Activated T-cell treated with anti-CD3 and anti-CD28 coated beads, Interleukin-2, amount 50 U/mL, for 1 hour (primary cell): ENCODE results near the gene SURF1.

ENCODE experiments used
- DNase-seq: peaks from one replicate; pipeline ENCODE4 v3.0.0-alpha.2; 2020

Gene SURF1

DNA sequence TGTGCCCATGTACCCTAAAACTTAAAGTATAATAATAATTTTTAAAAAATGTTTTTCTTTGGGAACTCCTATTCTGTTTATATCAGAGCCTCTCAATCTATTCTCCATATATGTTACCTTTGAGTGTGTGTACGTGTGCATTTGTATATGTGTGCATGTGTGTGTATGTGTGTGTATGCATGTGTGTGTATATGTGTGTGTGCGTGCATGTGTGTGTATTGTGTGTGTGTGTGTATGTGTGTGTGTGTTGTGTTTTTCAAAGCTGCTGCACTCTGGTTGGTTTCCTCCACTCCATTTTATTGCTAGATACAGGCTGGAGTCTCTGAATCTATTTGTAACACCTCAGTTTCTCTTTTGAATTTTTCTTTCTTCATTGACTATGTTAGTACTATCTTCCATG lies 40.3 kb downstream of the SURF1 start:
- no peak for DNase-seq

GRCh38 chr9:133309608-133310007 lies 46.7 kb downstream of the SURF1 start:
- no peak for DNase-seq

DNA sequence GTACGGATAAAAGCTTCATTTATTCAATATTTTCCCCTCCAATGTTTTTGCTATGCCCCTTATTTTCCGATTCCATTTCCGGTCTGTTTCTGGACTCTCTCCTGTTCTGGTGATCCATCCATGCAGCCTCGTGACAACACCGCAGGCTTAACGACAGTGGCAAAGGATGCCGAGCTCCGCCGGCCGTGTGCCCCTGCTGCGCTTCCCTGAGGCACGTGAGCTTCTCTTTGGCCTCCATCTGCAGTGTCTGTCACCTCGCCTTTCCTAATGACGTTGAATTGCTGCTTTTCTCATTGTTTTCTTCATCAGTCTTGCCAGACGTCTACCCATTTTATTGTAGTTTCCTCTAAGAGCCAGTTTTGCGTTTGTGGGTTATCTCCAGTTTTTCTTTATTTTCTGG lies 49.0 kb downstream of the SURF1 start:
- DNase-seq: no peak

DNA sequence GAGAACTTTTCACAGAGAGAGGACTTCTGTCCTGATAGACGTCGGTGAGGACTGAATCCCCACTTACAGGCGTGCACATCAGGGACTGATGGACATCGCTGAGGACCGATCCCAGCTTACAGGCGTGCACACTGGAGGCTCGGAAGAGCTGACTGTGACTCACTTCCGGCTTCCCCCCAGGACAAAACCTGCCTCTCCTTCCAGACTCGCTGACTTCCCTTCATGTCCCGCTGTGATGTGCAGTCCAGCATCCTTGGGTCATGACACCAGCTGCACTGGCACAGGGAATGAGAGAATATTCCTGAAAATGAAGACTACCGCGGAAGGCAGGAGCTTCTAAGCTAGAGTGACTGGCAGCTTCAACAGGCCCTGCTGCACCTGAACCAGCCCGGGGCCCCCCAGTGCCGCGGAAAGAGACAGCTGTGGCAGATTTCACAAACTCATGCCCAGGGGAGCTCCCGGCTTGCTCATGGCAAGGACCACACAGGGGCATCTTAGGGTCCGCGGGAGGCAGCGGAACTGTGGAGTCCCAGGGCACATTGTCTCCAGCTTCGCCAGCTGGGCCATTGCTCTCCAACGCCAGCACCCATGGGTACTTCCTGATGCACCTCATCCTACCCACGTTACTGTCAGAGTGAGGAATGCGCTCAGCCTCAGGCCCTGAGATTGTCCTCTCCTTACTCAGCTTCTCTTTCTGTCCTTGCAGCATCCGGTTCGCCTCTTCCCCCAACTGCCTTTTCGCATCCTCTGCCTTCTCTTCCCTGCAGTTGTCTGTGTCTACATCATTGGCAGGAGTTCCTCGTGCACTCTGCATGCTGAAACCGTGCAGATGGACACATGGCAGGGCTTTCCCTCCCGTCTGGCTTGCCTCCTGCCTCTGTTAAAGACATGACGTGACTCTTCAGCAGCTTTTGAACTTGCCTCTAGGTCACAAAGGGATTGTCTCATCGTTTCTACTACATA lies 49.8 kb downstream of the SURF1 start:
- no peak for DNase-seq

- no peak for DNase-seq
Measured at GRCh38 chr9:133305731-133306130, 50.6 kb downstream of the SURF1 start.

DNA sequence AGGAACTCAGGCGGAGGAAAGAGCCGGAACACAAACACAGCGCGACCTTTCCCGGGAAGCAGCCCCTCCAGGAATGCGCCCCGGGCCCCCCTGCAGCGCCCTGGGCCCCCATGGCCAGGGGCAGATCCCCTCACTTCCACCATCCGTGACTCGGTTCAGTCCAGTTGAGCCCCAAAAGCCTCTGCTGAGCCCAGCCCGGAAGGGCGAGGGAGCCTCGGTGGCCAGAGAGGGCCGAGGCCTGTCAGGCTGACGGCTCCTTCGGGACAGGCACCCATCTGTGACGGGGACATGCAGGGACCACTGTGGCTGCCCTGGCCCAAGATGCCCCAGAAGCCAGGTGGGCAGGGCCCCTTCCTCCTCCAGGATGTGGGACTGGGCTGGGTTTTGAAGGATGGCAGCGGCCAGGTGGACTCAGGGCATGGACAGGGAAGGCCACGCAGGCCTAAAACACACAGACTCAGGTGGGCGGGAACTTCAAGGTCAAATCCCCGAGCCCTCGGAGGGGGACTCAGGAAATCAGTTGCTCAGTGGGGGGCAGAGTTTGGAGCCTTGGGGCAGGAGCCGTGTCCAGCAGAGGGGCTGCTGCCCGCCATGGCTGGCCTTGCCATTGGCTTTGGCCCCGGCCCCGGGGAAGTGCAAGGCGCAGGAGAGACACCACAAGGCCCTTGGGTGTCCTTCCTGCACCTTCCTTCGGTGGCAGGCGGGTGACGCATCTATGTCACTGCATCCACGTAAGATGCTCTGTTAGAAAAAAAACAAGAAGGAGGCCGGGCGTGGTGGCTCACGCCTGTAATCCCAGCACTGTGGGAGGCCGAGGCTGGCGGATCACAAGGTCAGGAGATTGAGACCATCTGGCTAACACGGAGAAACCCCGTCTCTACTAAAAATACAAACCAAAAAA lies 51.6 kb downstream of the SURF1 start:
- DNase-seq: no peak

DNA sequence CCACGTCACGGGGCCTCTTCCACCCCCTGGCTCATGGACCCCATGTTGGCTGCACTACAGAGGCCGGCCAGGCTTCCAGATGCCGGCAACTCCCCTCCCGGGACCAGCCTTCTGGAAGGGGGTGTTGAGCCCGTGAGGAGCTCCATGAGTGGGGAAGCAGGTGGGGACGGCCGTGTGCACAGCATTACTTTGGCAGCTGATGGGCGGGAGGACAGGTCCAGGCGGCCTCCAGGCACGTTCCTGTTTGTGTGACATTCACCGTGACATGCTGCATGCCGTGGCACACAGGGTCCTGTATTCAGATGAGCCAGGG lies 52.2 kb downstream of the SURF1 start:
- no peak for DNase-seq

GRCh38 chr9:133303266-133304157 lies 52.8 kb downstream of the SURF1 start:
- no peak for DNase-seq
